GM10248 (cell line): Measurements from ENCODE around the gene LRFN3.
A peak's percentile ranks its signal among the peaks of the same experiment; 100 is the strongest.

Source experiments
- CTCF ChIA-PET: fragments of 300-600 bp; sonication (Branson Sonifier 250); formaldehyde crosslinking; extraction: SDS; loops from one replicate; lab custom pipeline; 2021; ENCODE audit warnings: antibody characterized with exemption; lab: Yijun Ruan, JAX
- POLR2A ChIA-PET: fragments of 350-650 bp; sonication (Branson Sonifier 250); formaldehyde crosslinking; extraction: SDS; loops from one replicate; lab custom pipeline; 2020; ENCODE audit warnings: antibody characterized with exemption; lab: Yijun Ruan, JAX
- DNase-seq: peaks from one replicate; pipeline ENCODE4 v3.0.0; 2012; ENCODE audit errors: extremely low spot score
- CTCF ChIP-seq: IDR thresholded peaks from 2 replicates; pipeline ENCODE4 v1.5.1; 2012; ENCODE audit warnings: mild to moderate bottlenecking, low read depth; ENCODE audit errors: extremely low read depth, missing control alignments, control extremely low read depth

LRFN3 gene

GRCh38 chr19:35899547-35900214, 36.5 kb upstream of the LRFN3 start:
- ChIA-PET POLR2A (interaction anchor here (0.7 kb wide), 1 partner anchor 192 kb away, joined by 3 read pairs; no protein-coding TSS in a partner anchor), CTCF (interaction anchor here (1.4 kb wide), 1 partner anchor 32 kb away, joined by 6 read pairs; no protein-coding TSS in a partner anchor)
- DNase-seq: peak; percentile 93
- no peak for TF ChIP-seq CTCF

GRCh38 chr19:35901055-35901644, 35.0 kb upstream of the LRFN3 start:
- CTCF ChIA-PET: interaction anchor here (0.9 to 1.4 kb wide), 2 partner anchors 30 to 46 kb away, joined by 3 to 6 read pairs; no protein-coding TSS in a partner anchor
- DNase-seq: no peak
- TF ChIP-seq CTCF: no peak
- POLR2A ChIA-PET: interaction anchor here (0.9 to 1.0 kb wide), 2 partner anchors 8 to 18 kb away, joined by 4 read pairs; no protein-coding TSS in a partner anchor

- POLR2A ChIA-PET: no interaction called here
- no peak for TF ChIP-seq CTCF
- CTCF ChIA-PET: interaction anchor here (2.5 kb wide), 1 partner anchor 29 kb away, joined by 10 read pairs; no protein-coding TSS in a partner anchor
- DNase-seq: no peak
These were observed 34.1 kb upstream of the LRFN3 start, which contains the start of gene HCST for GRCh38 chr19:35901854-35902661. TSS of gene HCST (plus strand) at chr19:35902529. CDS start at chr19:35902594, 65 bp downstream.

GRCh38 chr19:35902870-35903475, 33.2 kb upstream of the LRFN3 start:
- POLR2A ChIA-PET: interaction anchor here (0.6 to 1.0 kb wide), 2 partner anchors 28 to 129 kb away, joined by 3 to 4 read pairs; no protein-coding TSS in a partner anchor
- CTCF ChIA-PET: interaction anchor here (1.3 to 2.5 kb wide), 2 partner anchors 10 to 28 kb away, joined by 3 to 10 read pairs; no protein-coding TSS in a partner anchor
- DNase-seq: no peak
- TF ChIP-seq CTCF: no peak

- ChIA-PET POLR2A (interaction anchor here (0.6 to 1.0 kb wide), 2 partner anchors 28 to 130 kb away, joined by 3 to 4 read pairs; no protein-coding TSS in a partner anchor), CTCF (interaction anchor here (1.3 to 2.5 kb wide), 3 partner anchors 11 to 27 kb away, joined by 3 to 10 read pairs (median 3); no protein-coding TSS in a partner anchor)
- DNase-seq: peak; percentile 78
- no peak for TF ChIP-seq CTCF
These were observed 32.5 kb upstream of the LRFN3 start for GRCh38 chr19:35903550-35904179.
